Left lung (tissue), 10 donors: Measurements from ENCODE around the gene IFNAR2. TPM values are rescaled to one million over a fixed set of nuclear protein-coding genes. Genes with fewer than 3 reads are reported as not detected.

Experiments used
- ATAC-seq: fragments of 200-7000 bp; cut with Tn5 transposase; one replicate; pipeline ENCODE4 v1.9.1; 2020; ENCODE audit warnings: moderate library complexity
- DNase-seq, 4 donors: peaks; one replicate each; pipeline ENCODE4 v3.0.0-alpha.2; 2013 to 2020
- H3K27ac ChIP-seq, 2 donors: fragments of 200-600 bp; sonication (generic) in 1 of 2; one replicate each; pipeline versions ENCODE4 v1.5.0 to v1.8.0; 2020 to 2021
- H3K27me3 ChIP-seq, 2 donors: fragments of 200-600 bp; sonication (generic) in 1 of 2; one replicate each; pipeline versions ENCODE4 v1.5.0 to v1.8.0; 2020 to 2021
- H3K36me3 ChIP-seq, 2 donors: fragments of 200-600 bp; sonication (generic) in 1 of 2; one replicate each; pipeline versions ENCODE4 v1.5.0 to v1.8.0; 2020 to 2021
- H3K4me1 ChIP-seq, 2 donors: fragments of 200-600 bp; one replicate each; pipeline ENCODE4 v1.8.0; 2021
- H3K4me3 ChIP-seq, 2 donors: fragments of 200-600 bp; sonication (generic) in 1 of 2; one replicate each; pipeline versions ENCODE4 v1.5.0 to v1.8.0; 2020 to 2021; ENCODE audit warnings: mild to moderate bottlenecking in 1 of 2
- H3K9me3 ChIP-seq, 2 donors: fragments of 200-600 bp; sonication (generic) in 1 of 2; one replicate each; pipeline versions ENCODE4 v1.5.0 to v1.8.0; 2020 to 2021
- CTCF ChIP-seq, 2 donors: fragments of 200-600 bp; sonication (generic) in 1 of 2; IDR thresholded peaks; one replicate each; pipeline versions ENCODE4 v1.5.0 to v1.8.0; 2021; ENCODE audit warnings: antibody characterized with exemption in 2 of 2
- intact Hi-C, 2 donors: fragments of 100-400 bp; cut with DNase I; formaldehyde crosslinking; loops; one replicate each; pipeline versions ENCODE4 v1.11.2 to v1.14.2; 2022
- polyA plus RNA-seq, 6 donors: library from polyadenylated mRNA; unstranded; fragments of 120-200 nt; gene quantifications; one replicate each; pipeline ENCODE4 v1.2.1, GENCODE V29; 2013; ENCODE audit not compliant: insufficient read length in 6 of 6
- total RNA-seq, 2 donors: library from RNA; stranded (reverse); fragmentation: NEBNext Ultra II Directional; extraction: Animal tissue kit (Norgen Biotek cat#: 25700); gene quantifications; one replicate each; pipeline ENCODE4 v1.2.1, GENCODE V29; 2021
- donor health status: DM: no; HTN: yes; CAD: no.
- donor health status: DM: no; HTN: no; CAD: no.

IFNAR2 gene
- total and polyA plus RNA-seq, 8 donors: 16.4 to 50.1 (median 22.6) TPM

GRCh38 chr21:33245289-33245918 lies 15.7 kb downstream of the IFNAR2 start:
- H3K36me3 ChIP-seq: peaks cover 0 to 75% of the 10 kb centered on the region in 2 donors
- TF ChIP-seq CTCF (IDR thresholded peaks at IDR 0.05): no peak
- ATAC-seq: no peak

GRCh38 chr21:33246506-33246905 lies 16.8 kb downstream of the IFNAR2 start:
- intact Hi-C loops: no loop called here
- H3K36me3 ChIP-seq: peaks cover 0 to 86% of the 10 kb centered on the region in 2 donors
- H3K27ac ChIP-seq: no peak overlapping the region
- H3K4me1 ChIP-seq: peaks cover 0 to 47% of the 10 kb centered on the region in 2 donors
- no peak overlapping the region for H3K4me3 ChIP-seq
- ATAC-seq (no peak), DNase-seq (no peak)
- TF ChIP-seq CTCF (IDR thresholded peaks at IDR 0.05): no peak
- no peaks in the 10 kb centered on the region for H3K27me3 ChIP-seq
- no peaks in the 10 kb centered on the region for H3K9me3 ChIP-seq

More at GRCh38 chr21:33245289-33245918, 15.7 kb downstream of the IFNAR2 start:
- Histone ChIP-seq H3K27me3 (no peaks in the 10 kb centered on the region), H3K27ac (no peak overlapping the region), H3K9me3 (no peaks in the 10 kb centered on the region), H3K4me1 (peaks cover 0 to 54% of the 10 kb centered on the region in 2 donors), H3K4me3 (no peak overlapping the region)
- intact Hi-C loops: no loop called here
- DNase-seq: no peak

GRCh38 chr21:33246963-33247362 lies 17.2 kb downstream of the IFNAR2 start:
- ATAC-seq: no peak
- TF ChIP-seq CTCF (IDR thresholded peaks at IDR 0.05): no peak
- no peaks in the 10 kb centered on the region for H3K27me3 ChIP-seq
- peaks cover 0 to 42% of the 10 kb centered on the region in 2 donors for H3K4me1 ChIP-seq
- H3K9me3 ChIP-seq: no peaks in the 10 kb centered on the region
- intact Hi-C loops: no loop called here
- H3K36me3 ChIP-seq: peaks cover 0 to 88% of the 10 kb centered on the region in 2 donors
- DNase-seq: no peak
- no peak overlapping the region for H3K4me3 ChIP-seq
- peak overlapping the region in 1 of 2 donors; percentile 28 for H3K27ac ChIP-seq

GRCh38 chr21:33247599-33247998 lies 17.9 kb downstream of the IFNAR2 start:
- Histone ChIP-seq H3K4me1 (peaks cover 0 to 39% of the 10 kb centered on the region in 2 donors), H3K27ac (peak overlapping the region in 1 of 2 donors; percentile 28), H3K4me3 (no peak overlapping the region), H3K27me3 (no peaks in the 10 kb centered on the region), H3K9me3 (no peaks in the 10 kb centered on the region), H3K36me3 (peaks cover 0 to 91% of the 10 kb centered on the region in 2 donors)
- ATAC-seq: no peak
- peak in 1 of 4 donors; percentile 5 for DNase-seq
- no peak for TF ChIP-seq CTCF (IDR thresholded peaks at IDR 0.05)
- intact Hi-C loops: no loop called here

- intact Hi-C loops: no loop called here
- peaks cover 0 to 100% of the 10 kb centered on the region in 2 donors for H3K36me3 ChIP-seq
- H3K27me3 ChIP-seq: no peaks in the 10 kb centered on the region
- H3K4me1 ChIP-seq: peaks cover 0 to 23% of the 10 kb centered on the region in 2 donors
- no peak overlapping the region for H3K27ac ChIP-seq
- no peak for TF ChIP-seq CTCF (IDR thresholded peaks at IDR 0.05)
- H3K4me3 ChIP-seq: no peak overlapping the region
- no peaks in the 10 kb centered on the region for H3K9me3 ChIP-seq
- ATAC-seq: no peak
- no peak for DNase-seq
Measured at GRCh38 chr21:33249331-33250002, 19.7 kb downstream of the IFNAR2 start.
